ENCODE results near the gene R3HDM1. TPM values are rescaled to one million over a fixed set of nuclear protein-coding genes. Genes with fewer than 3 reads are reported as not detected.
"Not testable (repeated sequence)": the region's sequence is repeated elsewhere in the genome, so short reads cannot be mapped to it uniquely, and the experiment has no call there.

The R3HDM1 gene
- total RNA-seq, 2 donors from 2014 or later: 31.8 to 42.9 TPM

- not testable (repeated sequence) for H3K4me1 Mint-ChIP-seq; H3K4me3 Mint-ChIP-seq; H3K9me3 ChIP-seq (ENCODE audit: control insufficient read depth, low read length, poor library complexity, severe bottlenecking); H3K36me3 Mint-ChIP-seq (ENCODE audit: low read depth); H3K27me3 Mint-ChIP-seq; ATAC-seq; H3K27ac Mint-ChIP-seq; DNase-seq
These were observed 2.3 kb downstream of the R3HDM1 start for GRCh38 chr2:135533545-135533944.

- ATAC-seq (no peak), DNase-seq (no peak)
- Mint-ChIP-seq H3K4me3 (no peak overlapping the region), H3K36me3 (ENCODE audit: low read depth) (no peaks in the 10 kb centered on the region), H3K4me1 (peaks cover 18% of the 10 kb centered on the region), H3K27ac (no peak overlapping the region), H3K27me3 (no peaks in the 10 kb centered on the region)
- H3K9me3 ChIP-seq (ENCODE audit: control insufficient read depth, low read length, poor library complexity, severe bottlenecking): no peaks in the 10 kb centered on the region
These were observed 15.2 kb downstream of the R3HDM1 start for GRCh38 chr2:135546436-135546835.

GRCh38 chr2:135547311-135547710, 16.0 kb downstream of the R3HDM1 start:
- peaks cover 18% of the 10 kb centered on the region for H3K4me1 Mint-ChIP-seq
- no peaks in the 10 kb centered on the region for H3K36me3 Mint-ChIP-seq (ENCODE audit: low read depth)
- ATAC-seq (no peak), DNase-seq (no peak)
- H3K27me3 Mint-ChIP-seq: no peaks in the 10 kb centered on the region
- no peak overlapping the region for H3K4me3 Mint-ChIP-seq
- H3K27ac Mint-ChIP-seq: no peak overlapping the region
- H3K9me3 ChIP-seq (ENCODE audit: control insufficient read depth, low read length, poor library complexity, severe bottlenecking): no peaks in the 10 kb centered on the region

- DNase-seq: no peak
- H3K4me3 Mint-ChIP-seq: no peak overlapping the region
These were observed 20.1 kb downstream of the R3HDM1 start for GRCh38 chr2:135551356-135551755.

GRCh38 chr2:135552887-135553286, 21.6 kb downstream of the R3HDM1 start:
- Mint-ChIP-seq H3K4me3 (no peak overlapping the region), H3K27me3 (no peaks in the 10 kb centered on the region), H3K36me3 (ENCODE audit: low read depth) (peaks cover 3% of the 10 kb centered on the region), H3K4me1 (peaks cover 9% of the 10 kb centered on the region), H3K27ac (no peak overlapping the region)
- no peaks in the 10 kb centered on the region for H3K9me3 ChIP-seq (ENCODE audit: control insufficient read depth, low read length, poor library complexity, severe bottlenecking)
- DNase-seq: no peak
- no peak for ATAC-seq

More at GRCh38 chr2:135551356-135551755, 20.1 kb downstream of the R3HDM1 start:
- Mint-ChIP-seq H3K27ac (no peak overlapping the region), H3K27me3 (no peaks in the 10 kb centered on the region), H3K36me3 (ENCODE audit: low read depth) (peaks cover 3% of the 10 kb centered on the region), H3K4me1 (peaks cover 8% of the 10 kb centered on the region)
- ATAC-seq: no peak
- no peaks in the 10 kb centered on the region for H3K9me3 ChIP-seq (ENCODE audit: control insufficient read depth, low read length, poor library complexity, severe bottlenecking)

GRCh38 chr2:135555311-135555710, 24.0 kb downstream of the R3HDM1 start:
- Mint-ChIP-seq H3K4me1 (peaks cover 11% of the 10 kb centered on the region), H3K4me3 (no peak overlapping the region), H3K36me3 (ENCODE audit: low read depth) (peaks cover 3% of the 10 kb centered on the region), H3K27me3 (no peaks in the 10 kb centered on the region), H3K27ac (no peak overlapping the region)
- no peaks in the 10 kb centered on the region for H3K9me3 ChIP-seq (ENCODE audit: control insufficient read depth, low read length, poor library complexity, severe bottlenecking)
- DNase-seq: no peak
- no peak for ATAC-seq

GRCh38 chr2:135557530-135557929, 26.2 kb downstream of the R3HDM1 start:
- no peak overlapping the region for H3K4me3 Mint-ChIP-seq
- H3K36me3 Mint-ChIP-seq (ENCODE audit: low read depth): peaks cover 3% of the 10 kb centered on the region
- ATAC-seq (no peak), DNase-seq (no peak)
- H3K27ac Mint-ChIP-seq: no peak overlapping the region
- no peaks in the 10 kb centered on the region for H3K9me3 ChIP-seq (ENCODE audit: control insufficient read depth, low read length, poor library complexity, severe bottlenecking)
- H3K27me3 Mint-ChIP-seq: no peaks in the 10 kb centered on the region
- peaks cover 11% of the 10 kb centered on the region for H3K4me1 Mint-ChIP-seq

GRCh38 chr2:135561925-135562324, 30.6 kb downstream of the R3HDM1 start:
- no peak overlapping the region for H3K4me3 Mint-ChIP-seq
- H3K27ac Mint-ChIP-seq: no peak overlapping the region
- no peaks in the 10 kb centered on the region for H3K27me3 Mint-ChIP-seq

GRCh38 chr2:135563793-135564192, 32.5 kb downstream of the R3HDM1 start:
- H3K27ac Mint-ChIP-seq: no peak overlapping the region
- DNase-seq (no peak), ATAC-seq (no peak)
- no peak overlapping the region for H3K4me3 Mint-ChIP-seq
- H3K4me1 Mint-ChIP-seq: peaks cover 6% of the 10 kb centered on the region
- no peaks in the 10 kb centered on the region for H3K36me3 Mint-ChIP-seq (ENCODE audit: low read depth)
- H3K9me3 ChIP-seq (ENCODE audit: control insufficient read depth, low read length, poor library complexity, severe bottlenecking): no peaks in the 10 kb centered on the region
- no peaks in the 10 kb centered on the region for H3K27me3 Mint-ChIP-seq

More at GRCh38 chr2:135561925-135562324, 30.6 kb downstream of the R3HDM1 start:
- H3K36me3 Mint-ChIP-seq (ENCODE audit: low read depth): no peaks in the 10 kb centered on the region
- peaks cover 10% of the 10 kb centered on the region for H3K4me1 Mint-ChIP-seq
- DNase-seq (no peak), ATAC-seq (no peak)
- H3K9me3 ChIP-seq (ENCODE audit: control insufficient read depth, low read length, poor library complexity, severe bottlenecking): no peaks in the 10 kb centered on the region

GRCh38 chr2:135570884-135571283, 39.6 kb downstream of the R3HDM1 start:
- H3K9me3 ChIP-seq (ENCODE audit: control insufficient read depth, low read length, poor library complexity, severe bottlenecking): no peaks in the 10 kb centered on the region
- Mint-ChIP-seq H3K36me3 (ENCODE audit: low read depth) (peaks cover 5% of the 10 kb centered on the region), H3K27me3 (no peaks in the 10 kb centered on the region), H3K4me3 (no peak overlapping the region), H3K4me1 (peaks cover 2% of the 10 kb centered on the region), H3K27ac (no peak overlapping the region)
- ATAC-seq: no peak
- DNase-seq: no peak

GRCh38 chr2:135573620-135574019, 42.3 kb downstream of the R3HDM1 start:
- Mint-ChIP-seq H3K4me1 (peaks cover 2% of the 10 kb centered on the region), H3K27ac (no peak overlapping the region), H3K27me3 (no peaks in the 10 kb centered on the region), H3K36me3 (ENCODE audit: low read depth) (peaks cover 5% of the 10 kb centered on the region), H3K4me3 (no peak overlapping the region)
- no peaks in the 10 kb centered on the region for H3K9me3 ChIP-seq (ENCODE audit: control insufficient read depth, low read length, poor library complexity, severe bottlenecking)
- ATAC-seq (no peak), DNase-seq (no peak)

- ATAC-seq (no peak), DNase-seq (no peak)
- H3K27ac Mint-ChIP-seq: no peak overlapping the region
- H3K4me1 Mint-ChIP-seq: peaks cover 11% of the 10 kb centered on the region
- no peaks in the 10 kb centered on the region for H3K9me3 ChIP-seq (ENCODE audit: control insufficient read depth, low read length, poor library complexity, severe bottlenecking)
- no peaks in the 10 kb centered on the region for H3K36me3 Mint-ChIP-seq (ENCODE audit: low read depth)
- no peaks in the 10 kb centered on the region for H3K27me3 Mint-ChIP-seq
- no peak overlapping the region for H3K4me3 Mint-ChIP-seq
These were observed 50.0 kb downstream of the R3HDM1 start for GRCh38 chr2:135581282-135581681.

- Mint-ChIP-seq H3K36me3 (ENCODE audit: low read depth) (no peaks in the 10 kb centered on the region), H3K4me3 (no peak overlapping the region), H3K27me3 (no peaks in the 10 kb centered on the region), H3K27ac (no peak overlapping the region), H3K4me1 (peaks cover 11% of the 10 kb centered on the region)
- DNase-seq (no peak), ATAC-seq (no peak)
- H3K9me3 ChIP-seq (ENCODE audit: control insufficient read depth, low read length, poor library complexity, severe bottlenecking): no peaks in the 10 kb centered on the region
These were observed 51.1 kb downstream of the R3HDM1 start for GRCh38 chr2:135582383-135582782.

- DNase-seq: no peak
- no peak overlapping the region for H3K4me3 Mint-ChIP-seq
- no peak overlapping the region for H3K27ac Mint-ChIP-seq
- peaks cover 7% of the 10 kb centered on the region for H3K36me3 Mint-ChIP-seq (ENCODE audit: low read depth)
- H3K4me1 Mint-ChIP-seq: peaks cover 26% of the 10 kb centered on the region
- no peaks in the 10 kb centered on the region for H3K27me3 Mint-ChIP-seq
- no peak for ATAC-seq
- H3K9me3 ChIP-seq (ENCODE audit: control insufficient read depth, low read length, poor library complexity, severe bottlenecking): no peaks in the 10 kb centered on the region
These were observed 54.3 kb downstream of the R3HDM1 start for GRCh38 chr2:135585586-135585985.
